IMR-90 (cell line): ENCODE measurements around the gene LAG3. TPM values are rescaled to one million over a fixed set of nuclear protein-coding genes. Genes with fewer than 3 reads are reported as not detected.

Experiments used
- ATAC-seq: fragments of 200-7000 bp; cut with Tn5 transposase; 2 replicates; pipeline ENCODE4 v1.9.1; 2020; ENCODE audit warnings: low read depth, mild to moderate bottlenecking, moderate library complexity
- BruUV-seq: library from RNA; stranded (reverse); fragments of 400-500 nt; replicated peaks from 2 replicates; lab custom pipeline; 2021; lab: Mats Ljungman, UMichigan
- CTCF ChIA-PET: fragments of 300-600 bp; formaldehyde crosslinking; extraction: SDS; loops from one replicate; lab custom pipeline; 2021; ENCODE audit warnings: antibody characterized with exemption; lab: Yijun Ruan, JAX
- POLR2A ChIA-PET: fragments of 300-600 bp; sonication (Branson Sonifier 250); formaldehyde crosslinking; loops from one replicate; lab custom pipeline; 2022; ENCODE audit warnings: antibody characterized with exemption; ENCODE audit not compliant: unreplicated experiment; lab: Charles Lee
- DNase-seq: peaks from one replicate; pipeline ENCODE4 v3.0.0; 2013
- H2AFZ ChIP-seq: replicated peaks from 2 replicates; pipeline ENCODE3; 2013; ENCODE audit warnings: low read length, mild to moderate bottlenecking; ENCODE audit not compliant: poor library complexity
- H2AK5ac ChIP-seq: 2 replicates; pipeline ENCODE4 v1.6.1; 2013; ENCODE audit warnings: low read depth, low read length, inconsistent platforms
- H2AK9ac ChIP-seq: replicated peaks from 2 replicates; pipeline ENCODE3; 2013; ENCODE audit warnings: mild to moderate bottlenecking, low read depth, low read length, moderate library complexity; ENCODE audit not compliant: poor library complexity
- H2BK120ac ChIP-seq: 2 replicates; pipeline ENCODE4 v1.6.1; 2013; ENCODE audit warnings: low read depth, low read length, inconsistent platforms
- H2BK15ac ChIP-seq: 3 replicates; pipeline ENCODE4 v1.6.1; 2013; ENCODE audit warnings: low read depth, low read length, inconsistent platforms
- H2BK20ac ChIP-seq: 2 replicates; pipeline ENCODE4 v1.6.1; 2013; ENCODE audit warnings: low read depth, mild to moderate bottlenecking, inconsistent platforms, low read length, moderate library complexity
- H2BK5ac ChIP-seq: 2 replicates; pipeline ENCODE4 v1.6.1; 2013; ENCODE audit warnings: mild to moderate bottlenecking, low read depth, low read length, inconsistent platforms; ENCODE audit not compliant: poor library complexity, severe bottlenecking
- H3K14ac ChIP-seq: replicated peaks from 2 replicates; pipeline ENCODE4 v1.6.1; 2013; ENCODE audit warnings: low read depth, low read length, inconsistent platforms
- H3K18ac ChIP-seq: 2 replicates; pipeline ENCODE4 v1.6.1; 2013; ENCODE audit warnings: low read depth, low read length, control low read depth
- H3K23ac ChIP-seq: 2 replicates; pipeline ENCODE4 v1.6.1; 2013; ENCODE audit warnings: low read depth, low read length, inconsistent platforms
- H3K27ac ChIP-seq: 2 replicates; pipeline ENCODE4 v1.5.1; 2013; ENCODE audit warnings: mild to moderate bottlenecking, control low read depth, low read length; ENCODE audit not compliant: insufficient read depth
- H3K27me3 ChIP-seq: 2 replicates; pipeline ENCODE4 v1.6.1; 2013; ENCODE audit warnings: low read length; ENCODE audit not compliant: control insufficient read depth, insufficient read depth
- H3K36me3 ChIP-seq: 2 replicates; pipeline ENCODE4 v1.6.1; 2013; ENCODE audit warnings: low read length, mixed read lengths; ENCODE audit not compliant: control insufficient read depth, insufficient read depth
- H3K4ac ChIP-seq: 2 replicates; pipeline ENCODE4 v1.6.1; 2013; ENCODE audit warnings: low read depth, low read length, inconsistent platforms
- H3K4me1 ChIP-seq: 2 replicates; pipeline ENCODE4 v1.6.1; 2013; ENCODE audit warnings: low read length, mixed read lengths; ENCODE audit not compliant: control insufficient read depth, insufficient read depth
- H3K4me2 ChIP-seq: 2 replicates; pipeline ENCODE4 v1.6.1; 2013; ENCODE audit warnings: low read depth, mild to moderate bottlenecking, control low read depth, low read length, moderate library complexity
- H3K4me3 ChIP-seq: 2 replicates; pipeline ENCODE4 v1.5.1; 2013; ENCODE audit warnings: low read depth, mild to moderate bottlenecking, control low read depth, low read length, moderate library complexity; ENCODE audit not compliant: insufficient read depth
- H3K56ac ChIP-seq: 2 replicates; pipeline ENCODE4 v1.6.1; 2013; ENCODE audit warnings: low read length, inconsistent platforms; ENCODE audit not compliant: insufficient read depth; ENCODE audit errors: extremely low read depth
- H3K79me1 ChIP-seq, 2 experiments: 2 replicates each; pipeline ENCODE4 v1.6.1; 2013; ENCODE audit warnings: low read length in 2 of 2, inconsistent platforms in 1 of 2, low read depth in 1 of 2
- H3K9ac ChIP-seq: 2 replicates; pipeline ENCODE4 v1.6.1; 2013; ENCODE audit warnings: low read depth, low read length, control low read depth
- H3K9me1 ChIP-seq: 2 replicates; pipeline ENCODE4 v1.6.1; 2013; ENCODE audit warnings: low read length, inconsistent platforms; ENCODE audit not compliant: insufficient read depth
- H3K9me3 ChIP-seq: 2 replicates; pipeline ENCODE4 v1.6.1; 2013; ENCODE audit warnings: low read length; ENCODE audit not compliant: control insufficient read depth, insufficient read depth
- H4K20me1 ChIP-seq: 2 replicates; pipeline ENCODE4 v1.6.1; 2013; ENCODE audit warnings: low read length, inconsistent platforms; ENCODE audit not compliant: insufficient read depth
- H4K5ac ChIP-seq: 2 replicates; pipeline ENCODE4 v1.6.1; 2013; ENCODE audit warnings: mild to moderate bottlenecking, low read depth, low read length, control low read depth
- H4K8ac ChIP-seq, 2 experiments: 2 replicates each; pipeline ENCODE4 v1.6.1; 2013; ENCODE audit warnings: low read depth in 2 of 2, low read length in 2 of 2, control low read depth in 1 of 2, inconsistent platforms in 1 of 2
- H4K91ac ChIP-seq: 2 replicates; pipeline ENCODE4 v1.6.1; 2013; ENCODE audit warnings: low read depth, low read length, inconsistent platforms; ENCODE audit not compliant: insufficient read depth
- RCOR1 ChIP-seq: IDR thresholded peaks from 2 replicates; pipeline ENCODE4 v1.6.1; 2012; ENCODE audit warnings: mild to moderate bottlenecking, low read length, improper control_type of control experiment; ENCODE audit not compliant: insufficient replicate concordance
- WGBS, 2 experiments: methylation state at CpG; one replicate each; pipeline versions ENCODE4 v1.1.5 to v1.1.7; 2013; ENCODE audit warnings: missing lambda C conversion rate in 2 of 2; ENCODE audit not compliant: insufficient read length in 1 of 2; ENCODE audit errors: extremely low coverage in 2 of 2; 5-methylcytosine and 5-hydroxymethylcytosine counted together
- dilution Hi-C: fragments of 300-500 bp; cut with HindIII; formaldehyde crosslinking; loops from one replicate; pipeline ENCODE4 v1.14.3; 2018; ENCODE audit warnings: low sequenced_read_pairs; ENCODE audit not compliant: unreplicated experiment
- in situ Hi-C: fragments of 300-500 bp; cut with MboI; formaldehyde crosslinking; loops from 3 replicates; pipeline ENCODE4 v1.14.3; 2019; ENCODE audit warnings: low sequenced_read_pairs, inconsistent platforms, mixed read lengths
- intact Hi-C: fragments of 100-400 bp; cut with micrococcal nuclease; formaldehyde crosslinking; loops from 2 replicates; pipeline ENCODE4 v1.10.0; 2022
- polyA plus RNA-seq, 3 experiments: library from polyadenylated mRNA; depleted of rRNA; stranded (reverse); fragments of >200 nt; gene quantifications; 2 replicates each; pipeline ENCODE4 v1.2.3, GENCODE V29; 2012; ENCODE audit warnings: low replicate concordance in 1 of 3
- total RNA-seq: library from RNA; depleted of rRNA; stranded (reverse); fragments of >200 nt; gene quantifications from 2 replicates; pipeline ENCODE4 v1.2.3, GENCODE V29; 2012

Gene LAG3
- total and polyA plus RNA-seq, 2 of the 4 experiments (the other 2 are of a cell fraction): 0.41 TPM; not detected in 1

GRCh38 chr12:6763380-6763779, 8.9 kb upstream of the LAG3 start:
- Histone ChIP-seq H2AK5ac (peak overlapping the region; percentile 99), H3K4me1 (peaks cover 15% of the 10 kb centered on the region), H3K4me2 (peak overlapping the region; percentile 57), H2BK15ac (peak overlapping the region; percentile 99), H4K5ac (peak overlapping the region; percentile 93), H3K79me1 (peaks cover 13 to 44% of the 10 kb centered on the region in 2 experiments; a peak in 3 of 4 replicates), H3K4me3 (peak overlapping the region; percentile 3; the same call in 1 of the 2 replicates), H4K8ac (peak overlapping the region; percentile 95 to 99), H2AFZ (peak overlapping the region; percentile 89), H3K23ac (peak overlapping the region; percentile 99), H3K9me3 (no peaks in the 10 kb centered on the region), H2BK120ac (peak overlapping the region; percentile 98), H2AK9ac (peak overlapping the region; percentile 99), H3K4ac (peak overlapping the region; percentile 99), H2BK5ac (peak overlapping the region; percentile 94), H3K9ac (peak overlapping the region; percentile 68), H3K18ac (peak overlapping the region; percentile 82), H4K20me1 (peaks cover 16% of the 10 kb centered on the region), H4K91ac (peak overlapping the region; percentile 100), H2BK20ac (peak overlapping the region; percentile 95), H3K27me3 (no peaks in the 10 kb centered on the region), H3K14ac (peak overlapping the region; percentile 93), H3K56ac (peak overlapping the region; percentile 90), H3K9me1 (peaks cover 18% of the 10 kb centered on the region), H3K27ac (peak overlapping the region; percentile 90), H3K36me3 (no peaks in the 10 kb centered on the region)
- WGBS, 2 experiments: no CpG with 5 or more reads among the region's 4 CpGs
- in situ Hi-C loops (no loop called here), intact Hi-C loops (loop anchor here (10.0 kb wide), 1 partner anchor 149 kb away; no protein-coding TSS in a partner anchor), dilution Hi-C loops (no loop called here)
- ChIA-PET POLR2A (interaction anchor here (0.8 kb wide), 1 partner anchor 10 kb away, joined by 4 read pairs; the partner anchor contains the start of gene MLF2), CTCF (interaction anchor here (1.6 kb wide), 1 partner anchor 10 kb away, joined by 9 read pairs; the partner anchor contains the start of gene MLF2)
- ATAC-seq (no peak), DNase-seq (no peak)
- no TSS peak for BruUV-seq
- no peak for TF ChIP-seq RCOR1
